Kidney tubule cell (primary cell): Measurements from ENCODE around the gene CHST11.

ENCODE experiments used
- DNase-seq: peaks from one replicate; pipeline ENCODE4 v3.0.0-alpha.2; 2018; ENCODE audit warnings: low spot score

Gene CHST11

GRCh38 chr12:104673696-104674482 lies 217.1 kb downstream of the CHST11 start:
- peak; percentile 51 for DNase-seq

- no peak for DNase-seq
Measured at GRCh38 chr12:104676636-104677035, 219.9 kb downstream of the CHST11 start.

- DNase-seq, result peak; percentile 45
Measured at GRCh38 chr12:104677441-104678089, 220.8 kb downstream of the CHST11 start.

GRCh38 chr12:104680070-104680469 lies 223.3 kb downstream of the CHST11 start:
- DNase-seq, result peak; percentile 32

- no peak for DNase-seq
Measured at GRCh38 chr12:104680491-104680890, 223.7 kb downstream of the CHST11 start.

- DNase-seq, result no peak
Measured at GRCh38 chr12:104681012-104681690, 224.4 kb downstream of the CHST11 start.

- DNase-seq, result no peak
Measured at GRCh38 chr12:104682790-104683279, 226.1 kb downstream of the CHST11 start.

GRCh38 chr12:104683831-104684503 lies 227.2 kb downstream of the CHST11 start:
- DNase-seq, result no peak

GRCh38 chr12:104684884-104685283 lies 228.1 kb downstream of the CHST11 start:
- DNase-seq, result no peak

- no peak for DNase-seq
Measured at GRCh38 chr12:104685366-104685765, 228.6 kb downstream of the CHST11 start.

- peak; percentile 97 for DNase-seq
Measured at GRCh38 chr12:104686196-104686595, 229.4 kb downstream of the CHST11 start.

- no peak for DNase-seq
Measured at GRCh38 chr12:104687823-104688573, 231.2 kb downstream of the CHST11 start.

- no peak for DNase-seq
Measured at GRCh38 chr12:104689635-104690034, 232.9 kb downstream of the CHST11 start.

- no peak for DNase-seq
Measured at GRCh38 chr12:104691721-104692556, 235.2 kb downstream of the CHST11 start.

GRCh38 chr12:104692557-104693218 lies 235.9 kb downstream of the CHST11 start:
- DNase-seq, result no peak

- DNase-seq, result no peak
Measured at GRCh38 chr12:104693493-104693892, 236.7 kb downstream of the CHST11 start.

GRCh38 chr12:104694161-104694560 lies 237.4 kb downstream of the CHST11 start:
- DNase-seq, result peak; percentile 51

- no peak for DNase-seq
Measured at GRCh38 chr12:104694711-104695110, 238.0 kb downstream of the CHST11 start.

GRCh38 chr12:104695453-104696148 lies 238.9 kb downstream of the CHST11 start:
- DNase-seq, result peak; percentile 53
